NCI-H748 treated with DMSO at 0.1 percent for 48 hours (cell line): Measurements from ENCODE around the gene ZNF805.
"Not testable (repeated sequence)": the region's sequence is repeated elsewhere in the genome, so short reads cannot be mapped to it uniquely, and the experiment has no call there.

Source experiments
- DNase-seq: peaks from one replicate; lab custom pipeline; 2025; lab: John Stamatoyannopoulos, UW

ZNF805 gene

DNA sequence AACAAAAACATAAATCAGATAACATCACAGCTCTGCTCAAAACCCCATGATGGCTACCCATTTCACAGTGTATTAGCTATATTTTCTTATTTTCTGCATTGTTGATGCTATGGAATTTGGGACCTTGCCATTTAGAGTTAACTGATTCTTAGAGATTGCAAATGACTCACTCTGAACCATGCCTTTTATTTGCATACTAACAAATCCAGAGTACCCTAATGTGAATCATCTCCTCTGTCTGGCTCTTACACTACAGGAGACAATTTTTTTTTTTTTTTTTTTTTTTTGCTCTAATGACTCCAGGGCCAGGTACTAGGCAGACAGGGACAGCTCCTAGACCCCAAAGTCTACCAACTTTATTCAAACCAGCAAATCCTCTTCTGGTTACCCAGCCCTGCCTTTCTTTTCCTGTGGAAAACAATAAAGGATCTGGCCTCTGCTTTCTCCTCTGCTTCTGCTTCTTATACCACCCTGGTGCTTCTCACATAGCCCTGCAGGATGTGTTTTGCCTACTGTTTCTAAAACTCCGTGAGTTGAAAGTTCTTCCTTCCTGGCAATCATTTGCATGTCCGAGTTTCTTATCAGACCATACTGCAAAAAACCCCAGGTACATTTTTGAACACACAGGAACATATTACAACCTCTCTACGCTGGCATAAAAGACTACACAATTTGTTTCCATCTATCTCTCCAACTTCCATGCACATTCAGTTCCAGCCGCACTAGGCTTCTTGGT lies 29.3 kb downstream of the ZNF805 start:
- DNase-seq = no peak

DNA sequence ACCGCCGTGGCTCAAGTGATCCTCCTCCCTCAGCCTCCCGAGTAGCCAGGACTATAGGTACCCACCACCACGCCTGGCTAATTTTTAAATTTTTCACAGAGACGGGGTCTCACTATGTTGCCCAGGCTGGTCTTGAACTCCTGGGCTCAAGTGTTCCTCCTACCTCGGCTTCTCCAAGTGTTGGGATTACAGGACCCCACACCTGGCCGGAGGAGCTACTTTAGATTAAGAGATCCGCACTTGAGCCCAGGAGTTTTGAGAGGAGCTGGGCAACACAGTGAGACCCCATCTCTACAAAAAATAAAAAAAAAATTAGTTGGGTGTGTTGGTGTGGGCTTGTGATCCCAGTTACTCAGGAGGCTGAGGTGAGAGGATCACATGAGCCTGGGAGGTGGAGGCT lies 30.8 kb downstream of the ZNF805 start:
- DNase-seq = no peak

DNA sequence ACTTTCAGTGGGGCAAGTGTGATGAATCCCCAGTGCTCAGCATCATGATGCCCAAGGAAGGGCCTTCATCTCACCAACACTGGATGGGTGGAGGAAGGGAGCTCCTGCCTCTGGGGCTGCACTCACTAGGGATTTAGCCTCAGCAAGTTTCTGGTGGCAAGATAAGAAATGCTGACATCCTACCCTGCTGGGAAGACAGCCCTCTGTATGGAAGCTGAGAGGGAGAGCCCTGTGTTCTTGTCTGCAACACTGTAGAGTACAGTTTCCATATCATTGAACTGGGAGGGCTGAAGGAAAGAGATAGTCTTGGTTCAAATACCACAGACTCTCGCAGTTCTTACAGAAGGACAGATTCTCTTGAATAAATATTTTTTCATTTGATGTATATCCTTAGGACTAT lies 32.6 kb downstream of the ZNF805 start:
- no peak for DNase-seq

DNA sequence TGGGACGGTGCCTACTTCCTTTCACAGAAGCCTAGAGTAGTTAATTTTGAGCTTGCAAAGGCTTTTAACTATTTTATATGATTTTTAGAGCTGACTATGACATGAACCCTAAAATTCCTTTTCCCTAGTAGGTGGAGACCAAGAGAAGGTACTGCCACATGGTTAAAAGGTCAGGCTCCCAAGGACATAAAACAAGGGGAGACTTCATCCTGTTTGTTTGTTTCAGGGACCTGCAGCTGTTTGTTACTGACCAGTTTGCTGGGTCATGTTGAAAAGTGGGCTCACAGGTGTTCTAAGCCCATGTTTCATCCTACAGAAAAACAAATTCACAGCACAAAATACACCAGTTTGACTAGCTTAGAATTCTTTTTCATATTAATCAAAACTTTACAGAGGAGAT lies 36.0 kb downstream of the ZNF805 start:
- no peak for DNase-seq

DNA sequence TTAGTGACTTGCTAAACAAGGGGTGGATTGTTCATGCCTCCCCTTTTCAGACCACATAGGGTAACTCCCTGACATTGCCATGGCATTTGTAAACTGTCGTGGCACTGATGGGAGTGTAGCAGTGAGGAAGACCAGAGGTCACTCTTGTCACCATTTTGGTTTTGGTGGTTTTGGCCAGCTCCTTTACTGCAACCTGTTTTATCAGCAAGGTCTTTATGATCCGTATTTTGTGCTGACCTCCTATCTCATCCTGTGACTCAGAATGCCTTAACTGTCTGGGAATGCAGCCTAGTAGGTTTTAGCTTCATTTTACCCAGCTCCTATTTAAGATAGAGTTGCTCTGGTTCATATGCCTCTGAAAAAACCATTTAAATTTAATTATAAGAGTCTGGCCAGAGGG lies 38.0 kb downstream of the ZNF805 start:
- not testable (repeated sequence) for DNase-seq

DNA sequence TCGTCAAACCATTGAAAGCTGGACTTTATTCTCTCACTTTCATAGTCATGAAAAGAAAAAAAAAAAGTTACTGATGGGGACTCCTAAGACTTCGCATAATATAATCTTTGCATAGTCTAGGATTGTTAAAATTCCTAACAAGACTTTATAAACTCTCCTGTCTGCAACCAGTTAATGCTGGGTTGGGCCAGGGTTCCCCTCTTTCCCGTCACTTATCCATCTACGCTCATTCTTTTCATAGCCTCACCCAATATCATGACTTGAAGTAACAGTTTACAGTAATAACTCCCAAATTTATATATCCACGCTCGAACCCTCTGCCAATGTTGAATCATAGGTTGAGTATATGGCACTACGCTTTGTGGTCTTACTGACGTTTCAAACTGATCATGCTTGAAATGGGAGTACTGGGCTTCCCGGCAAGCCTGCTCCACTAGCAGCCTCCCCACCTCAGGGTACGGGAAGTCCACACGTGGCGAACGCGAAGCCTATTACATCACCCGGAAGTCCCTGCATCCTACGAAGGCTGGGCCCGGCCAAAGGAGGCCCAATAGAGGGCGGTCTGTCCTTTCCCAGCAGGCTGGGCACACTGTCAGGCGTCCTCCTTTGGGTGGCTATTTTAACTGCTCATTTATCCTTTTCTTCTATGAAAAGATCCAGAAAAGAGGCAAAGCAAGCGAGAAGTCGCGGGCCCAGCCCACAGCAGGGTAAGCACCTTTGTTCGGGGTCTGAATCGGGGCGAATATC lies 39.2 kb downstream of the ZNF805 start:
- peak; percentile 94 for DNase-seq

DNA sequence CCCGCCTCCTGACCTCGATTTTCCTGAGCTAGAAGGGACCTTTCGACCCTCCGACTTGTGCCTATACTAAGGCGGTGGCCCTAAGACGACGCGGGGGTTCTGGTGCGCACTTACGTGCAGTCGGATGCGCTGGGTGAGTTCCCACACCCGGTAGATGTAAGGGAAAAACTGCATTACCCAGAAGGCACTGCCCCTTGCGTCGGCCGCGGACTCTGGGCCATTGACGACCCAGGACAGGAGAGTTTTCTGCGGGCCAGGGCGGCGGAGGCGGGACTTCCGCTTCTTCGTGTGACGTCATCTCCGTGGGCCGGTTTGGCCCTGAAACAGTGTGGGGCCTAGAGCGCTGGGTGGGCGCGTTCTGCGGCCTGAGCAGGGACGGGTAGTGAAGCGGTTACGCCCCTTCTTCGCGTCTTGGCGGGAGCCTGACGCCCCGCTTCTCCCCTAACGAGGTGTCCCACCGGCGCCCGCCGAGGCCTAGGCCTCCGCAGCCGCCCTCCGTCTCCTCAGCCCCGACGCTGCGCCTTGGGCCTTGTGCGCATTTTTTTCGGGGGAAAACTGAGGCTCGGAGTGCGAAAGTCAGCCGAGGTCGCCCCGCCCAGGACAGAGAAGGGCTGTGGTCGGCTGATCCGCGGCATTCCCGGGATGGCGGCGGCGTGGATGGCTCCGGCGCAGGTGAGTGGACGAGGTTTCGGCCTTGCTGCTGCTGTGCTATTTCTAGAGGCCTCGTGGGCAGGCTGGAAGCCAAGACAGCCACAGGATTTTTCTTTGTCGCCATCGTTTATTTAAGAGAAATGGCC lies 39.9 kb downstream of the ZNF805 start, which contains the start of gene ZNF460:
TSS of gene ZNF460 (plus strand) at position 321 of the 797 bp plus-strand sequence. CDS start at position 643, 322 bp downstream.
- peak; percentile 96 for DNase-seq

DNA sequence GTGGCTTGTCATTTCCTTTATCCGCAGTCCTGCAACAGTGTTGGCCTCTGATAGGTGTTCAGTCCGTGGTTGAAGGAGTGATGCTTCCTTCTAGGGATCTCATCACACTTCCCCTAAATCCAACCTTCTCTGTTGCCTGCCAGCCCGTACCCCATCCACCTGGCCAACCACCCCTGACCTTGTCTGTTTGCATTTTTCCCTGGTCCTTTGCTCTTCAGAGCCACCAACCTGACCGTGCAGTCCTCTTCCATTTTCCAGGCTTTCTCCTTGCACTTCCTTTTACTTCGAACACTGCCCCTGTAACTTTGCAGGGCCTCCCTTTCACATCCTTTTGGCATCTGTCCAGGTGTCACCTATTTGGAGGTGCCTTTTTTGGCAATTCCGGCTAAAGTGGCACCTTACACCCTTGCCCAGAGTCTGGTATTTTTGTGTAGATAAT lies 40.5 kb downstream of the ZNF805 start:
- no peak for DNase-seq

DNA sequence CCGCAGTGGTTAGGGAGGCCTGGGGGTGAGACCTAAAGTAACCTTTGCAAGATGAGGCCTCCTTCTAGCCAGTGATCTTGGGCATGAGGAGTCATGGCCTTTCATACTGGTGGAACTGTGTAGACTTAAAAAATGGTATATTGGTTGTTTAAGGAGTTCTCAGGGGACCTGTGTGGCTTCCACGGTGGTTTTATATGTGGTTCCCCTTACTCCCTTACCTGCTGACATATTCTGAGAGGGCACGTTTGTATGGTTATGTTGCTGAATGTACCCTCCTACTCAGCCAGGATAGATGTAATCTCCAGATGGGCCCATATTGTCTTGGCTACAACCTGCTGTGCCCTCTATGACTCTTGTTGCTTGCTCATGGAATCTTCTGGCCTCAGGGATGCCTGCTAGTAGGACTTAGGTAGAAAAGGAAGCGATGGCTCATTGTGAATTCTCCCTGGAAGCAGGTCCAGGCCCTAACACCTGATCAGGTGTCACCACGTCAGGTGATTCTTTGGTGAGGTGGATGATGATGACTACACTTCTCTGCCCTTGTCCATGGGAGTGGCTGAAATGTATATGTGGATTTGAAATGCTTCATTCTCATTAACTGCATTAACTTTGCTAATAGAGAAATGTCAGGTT lies 41.7 kb downstream of the ZNF805 start:
- no peak for DNase-seq

DNA sequence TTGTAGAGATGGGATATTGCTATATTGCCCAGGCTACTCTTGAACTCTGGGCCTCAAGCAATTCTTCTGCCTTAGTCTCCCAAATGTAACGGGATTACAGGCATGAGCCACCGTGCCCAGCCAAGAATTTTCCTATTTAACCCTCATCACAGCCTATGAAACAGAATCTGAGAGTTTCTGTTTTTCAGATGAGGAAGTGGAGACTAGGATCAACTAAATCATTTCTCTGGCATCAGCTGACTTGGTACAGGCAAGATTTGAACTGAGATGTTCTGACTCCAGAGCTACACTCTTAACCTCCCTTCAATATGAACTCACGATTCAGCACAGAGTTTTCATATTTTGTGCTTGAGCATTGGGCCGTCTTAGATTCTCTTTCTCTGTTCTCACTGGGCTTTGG lies 47.9 kb downstream of the ZNF805 start:
- no peak for DNase-seq

DNA sequence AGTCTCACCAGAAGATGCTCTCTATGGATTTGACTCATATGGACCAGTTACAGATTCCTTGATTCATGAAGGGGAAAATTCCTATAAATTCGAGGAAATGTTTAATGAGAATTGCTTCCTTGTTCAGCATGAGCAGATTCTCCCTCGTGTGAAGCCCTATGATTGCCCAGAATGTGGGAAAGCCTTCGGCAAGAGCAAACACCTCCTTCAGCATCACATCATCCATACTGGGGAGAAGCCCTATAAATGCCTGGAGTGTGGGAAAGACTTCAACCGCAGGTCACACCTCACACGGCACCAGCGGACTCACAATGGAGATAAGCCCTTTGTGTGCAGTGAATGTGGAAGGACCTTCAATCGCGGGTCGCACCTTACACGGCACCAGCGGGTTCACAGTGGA lies 50.5 kb downstream of the ZNF805 start:
- DNase-seq = no peak

DNA sequence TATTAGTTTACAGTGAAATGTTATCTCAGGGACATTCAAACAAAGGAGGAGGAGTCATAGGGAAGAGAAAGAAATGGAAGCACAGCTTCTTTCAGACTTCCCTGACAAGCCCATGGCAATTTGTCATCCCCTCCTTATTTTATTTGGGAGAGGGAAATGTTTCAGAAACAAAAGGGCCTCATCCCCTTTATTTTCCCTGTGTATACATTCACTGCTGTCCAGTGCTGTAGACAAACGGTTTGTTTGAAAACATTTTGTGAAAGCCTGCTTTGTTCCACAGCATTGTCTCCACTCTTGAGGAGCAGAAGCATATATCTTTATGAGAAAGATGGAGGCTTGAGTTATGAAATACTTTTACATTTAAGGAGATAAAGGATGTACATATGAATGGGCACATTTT lies 52.1 kb downstream of the ZNF805 start:
- DNase-seq = no peak

DNA sequence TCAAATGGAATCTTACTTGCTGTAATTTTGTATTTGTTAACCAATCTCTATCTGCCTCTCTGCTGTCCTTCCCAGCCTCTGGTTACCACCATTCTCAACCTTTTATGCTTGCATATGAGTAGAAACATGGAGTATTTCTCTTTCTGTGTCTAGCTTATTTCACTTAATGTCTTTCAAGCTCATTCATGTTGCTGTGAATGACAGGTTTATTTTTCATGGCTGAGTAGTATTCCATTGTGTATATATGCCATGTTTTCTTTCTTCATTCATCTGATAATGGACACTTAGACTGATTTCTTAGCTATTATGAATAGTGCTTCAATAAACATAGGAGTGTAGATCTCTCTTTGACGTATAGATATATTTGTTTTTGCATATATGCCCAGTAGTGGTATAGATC lies 53.3 kb downstream of the ZNF805 start:
- no peak for DNase-seq

DNA sequence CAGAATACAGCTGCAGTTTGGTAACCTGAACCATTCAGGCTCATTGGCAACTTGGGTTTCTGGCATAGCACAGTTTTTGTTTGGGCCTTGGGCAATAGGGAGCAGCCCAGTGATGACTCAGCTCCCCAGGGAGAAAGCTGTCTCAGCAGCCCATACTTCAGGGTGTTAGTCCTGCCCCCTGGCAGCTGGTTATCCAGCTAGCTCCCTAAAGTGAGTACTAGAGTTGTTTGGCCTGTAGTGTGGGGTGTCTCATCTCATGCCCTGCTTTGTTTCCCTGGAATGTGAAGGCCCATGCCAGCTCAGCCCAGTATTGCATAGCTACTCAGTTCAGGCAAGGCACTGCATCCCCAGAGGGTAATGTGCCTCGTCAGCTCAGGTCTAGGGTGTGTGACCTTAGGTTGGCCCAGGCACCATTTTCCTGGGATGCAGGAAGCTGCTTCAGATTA lies 61.6 kb downstream of the ZNF805 start:
- no peak for DNase-seq

DNA sequence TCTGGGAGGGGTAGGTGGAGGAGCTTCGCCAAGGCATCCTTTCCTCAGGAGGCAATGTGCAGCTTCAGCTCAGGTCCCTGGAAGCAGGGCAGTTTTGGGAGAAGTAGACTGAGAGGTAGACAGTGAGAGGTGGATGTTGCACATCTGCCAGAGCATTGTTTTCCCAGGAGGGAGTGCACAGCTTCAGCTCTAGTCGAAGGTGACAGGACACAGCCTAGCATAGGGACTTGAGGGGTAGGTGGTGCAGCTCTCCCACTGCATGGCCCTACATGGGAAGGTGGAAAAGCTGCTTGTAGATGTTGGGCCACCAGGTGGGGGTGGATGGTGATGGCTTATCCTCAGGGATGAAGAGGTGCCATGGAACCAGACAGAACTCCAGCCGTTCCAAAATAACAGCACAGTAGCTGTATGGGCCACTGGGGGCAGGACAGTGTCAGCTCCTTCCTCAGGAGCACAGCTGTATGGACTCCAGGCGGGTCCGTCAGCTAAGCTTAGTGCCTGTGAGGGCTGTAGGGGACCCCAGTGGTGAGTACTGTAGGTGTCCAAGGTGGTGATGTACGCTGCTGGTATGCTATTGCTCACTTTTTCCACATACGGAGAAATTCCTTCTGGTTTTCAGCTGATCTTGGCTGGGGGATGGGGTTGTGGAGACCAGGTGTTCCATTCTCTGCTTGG lies 62.4 kb downstream of the ZNF805 start:
- no peak for DNase-seq
